ENCODE results near the gene SFRP5. TPM values are rescaled to one million over a fixed set of nuclear protein-coding genes. Genes with fewer than 3 reads are reported as not detected.
A peak's percentile ranks its signal among the peaks of the same experiment; 100 is the strongest.

Gene SFRP5
- total RNA-seq, 1 donor from 2014 or later: not detected

DNA sequence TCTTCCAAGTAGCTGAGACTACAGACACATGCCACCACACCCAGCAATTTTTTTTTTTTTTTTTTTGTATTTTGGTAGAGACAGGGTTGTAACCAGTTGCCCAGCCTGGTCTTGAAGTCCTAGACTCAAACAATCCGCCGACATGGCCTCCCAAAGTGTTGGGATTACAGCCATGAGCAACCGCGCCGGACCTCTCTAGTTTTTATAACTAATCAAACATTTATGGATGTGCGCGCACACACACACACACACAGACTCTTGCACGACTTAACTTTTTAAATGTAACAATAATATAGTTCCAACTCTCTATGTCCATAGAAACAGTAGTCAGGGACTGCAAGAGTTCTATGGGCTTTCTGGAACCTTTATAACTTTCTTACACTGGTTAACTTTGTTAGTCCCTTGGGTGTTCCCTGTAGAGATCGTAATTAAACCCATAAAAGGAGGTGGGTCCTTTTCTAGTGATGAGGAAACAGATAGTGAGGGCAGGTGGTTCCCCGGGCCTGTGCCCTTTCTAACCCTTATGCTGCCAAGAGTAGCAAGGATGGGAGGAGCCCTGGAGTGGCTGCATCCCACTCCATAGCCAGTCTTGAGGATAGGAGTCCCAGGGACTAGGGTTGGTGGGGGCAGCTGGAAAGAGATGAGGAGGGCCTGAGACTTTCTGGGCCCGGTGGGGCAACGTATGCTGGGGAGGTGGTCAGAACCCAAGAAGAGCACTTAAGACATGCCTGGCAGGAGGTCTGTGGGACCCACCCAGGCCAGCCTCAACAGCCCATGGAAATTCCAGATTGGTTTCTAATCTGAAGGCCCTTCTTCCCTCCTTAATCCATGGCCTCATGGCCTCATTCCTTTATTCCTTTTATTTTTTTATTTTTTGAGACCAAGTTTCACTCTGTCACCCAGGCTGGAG is 49.7 kb downstream of the SFRP5 start:
- no peaks in the 10 kb centered on the region for H3K9me3 Mint-ChIP-seq
- H3K4me3 Mint-ChIP-seq: no peak overlapping the region
- H3K27me3 Mint-ChIP-seq (ENCODE audit: insufficient read depth, low read depth): peaks cover 6% of the 10 kb centered on the region
- Histone ChIP-seq H3K4me3 (no peak overlapping the region), H4K20me1 (ENCODE audit: low read depth) (peaks cover 4% of the 10 kb centered on the region), H3K27ac (no peak overlapping the region), H3F3A (ENCODE audit: low read depth) (peaks cover 22% of the 10 kb centered on the region), H3K4me1 (peaks cover 26% of the 10 kb centered on the region), H3K36me3 (no peaks in the 10 kb centered on the region), H3K9ac (no peak overlapping the region), H3K9me3 (ENCODE audit: low read depth) (no peaks in the 10 kb centered on the region), H2AFZ (replicated peaks) (no peak overlapping the region), H3K27me3 (no peaks in the 10 kb centered on the region), H3K4me2 (no peak overlapping the region), H3K79me2 (ENCODE audit: low read depth) (peaks cover 3% of the 10 kb centered on the region)
- no peak for DNase-seq (ENCODE audit: low spot score)
- no peak overlapping the region for H3K27ac Mint-ChIP-seq
- peaks cover 1% of the 10 kb centered on the region for H3K36me3 Mint-ChIP-seq
- TF ChIP-seq, protein P1, sequence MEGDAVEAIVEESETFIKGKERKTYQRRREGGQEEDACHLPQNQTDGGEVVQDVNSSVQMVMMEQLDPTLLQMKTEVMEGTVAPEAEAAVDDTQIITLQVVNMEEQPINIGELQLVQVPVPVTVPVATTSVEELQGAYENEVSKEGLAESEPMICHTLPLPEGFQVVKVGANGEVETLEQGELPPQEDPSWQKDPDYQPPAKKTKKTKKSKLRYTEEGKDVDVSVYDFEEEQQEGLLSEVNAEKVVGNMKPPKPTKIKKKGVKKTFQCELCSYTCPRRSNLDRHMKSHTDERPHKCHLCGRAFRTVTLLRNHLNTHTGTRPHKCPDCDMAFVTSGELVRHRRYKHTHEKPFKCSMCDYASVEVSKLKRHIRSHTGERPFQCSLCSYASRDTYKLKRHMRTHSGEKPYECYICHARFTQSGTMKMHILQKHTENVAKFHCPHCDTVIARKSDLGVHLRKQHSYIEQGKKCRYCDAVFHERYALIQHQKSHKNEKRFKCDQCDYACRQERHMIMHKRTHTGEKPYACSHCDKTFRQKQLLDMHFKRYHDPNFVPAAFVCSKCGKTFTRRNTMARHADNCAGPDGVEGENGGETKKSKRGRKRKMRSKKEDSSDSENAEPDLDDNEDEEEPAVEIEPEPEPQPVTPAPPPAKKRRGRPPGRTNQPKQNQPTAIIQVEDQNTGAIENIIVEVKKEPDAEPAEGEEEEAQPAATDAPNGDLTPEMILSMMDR (IDR thresholded peaks at IDR 0.05): no peak
- TF ChIP-seq EZH2 (IDR thresholded peaks at IDR 0.05): no peak
- TF ChIP-seq EZH2phosphoT487 (IDR thresholded peaks at IDR 0.05): no peak
- H3K4me1 Mint-ChIP-seq: peaks cover 17% of the 10 kb centered on the region

DNA sequence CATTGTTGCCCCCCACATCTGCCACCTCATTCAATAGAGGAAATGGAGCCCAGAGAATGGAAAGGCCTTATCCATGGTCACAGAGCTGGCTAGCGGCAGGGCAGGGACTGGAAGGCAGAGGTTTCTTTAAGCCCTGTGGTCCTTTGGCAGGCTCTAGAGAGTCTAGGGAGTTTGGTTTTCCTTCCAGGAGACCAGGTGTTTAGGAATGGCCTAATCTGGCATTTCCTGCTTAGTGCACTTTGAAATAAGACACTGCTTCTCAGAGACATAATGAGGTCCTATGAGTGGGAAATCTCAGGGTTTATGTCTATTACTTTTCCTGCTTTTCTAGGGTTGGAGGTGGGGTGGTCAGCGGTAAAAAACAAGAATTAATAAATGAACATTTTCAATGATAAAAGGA is 52.2 kb downstream of the SFRP5 start:
- Histone ChIP-seq H3K27me3 (no peaks in the 10 kb centered on the region), H3K4me1 (peaks cover 40% of the 10 kb centered on the region), H3F3A (ENCODE audit: low read depth) (peaks cover 35% of the 10 kb centered on the region), H3K79me2 (ENCODE audit: low read depth) (peaks cover 26% of the 10 kb centered on the region), H3K4me2 (peak overlapping the region; percentile 28), H4K20me1 (ENCODE audit: low read depth) (peaks cover 14% of the 10 kb centered on the region), H3K9me3 (ENCODE audit: low read depth) (no peaks in the 10 kb centered on the region), H3K9ac (no peak overlapping the region), H3K36me3 (no peaks in the 10 kb centered on the region), H2AFZ (replicated peaks) (no peak overlapping the region), H3K4me3 (no peak overlapping the region), H3K27ac (no peak overlapping the region)
- peaks cover 1% of the 10 kb centered on the region for H3K36me3 Mint-ChIP-seq
- TF ChIP-seq, protein P1 (IDR thresholded peaks at IDR 0.05): no peak
- TF ChIP-seq EZH2 (IDR thresholded peaks at IDR 0.05) (no peak), EZH2phosphoT487 (IDR thresholded peaks at IDR 0.05) (no peak)
- no peak for DNase-seq (ENCODE audit: low spot score)
- H3K27ac Mint-ChIP-seq: no peak overlapping the region
- peaks cover 4% of the 10 kb centered on the region for H3K27me3 Mint-ChIP-seq (ENCODE audit: insufficient read depth, low read depth)
- H3K4me3 Mint-ChIP-seq: no peak overlapping the region
- H3K4me1 Mint-ChIP-seq: peaks cover 34% of the 10 kb centered on the region
- no peaks in the 10 kb centered on the region for H3K9me3 Mint-ChIP-seq

DNA sequence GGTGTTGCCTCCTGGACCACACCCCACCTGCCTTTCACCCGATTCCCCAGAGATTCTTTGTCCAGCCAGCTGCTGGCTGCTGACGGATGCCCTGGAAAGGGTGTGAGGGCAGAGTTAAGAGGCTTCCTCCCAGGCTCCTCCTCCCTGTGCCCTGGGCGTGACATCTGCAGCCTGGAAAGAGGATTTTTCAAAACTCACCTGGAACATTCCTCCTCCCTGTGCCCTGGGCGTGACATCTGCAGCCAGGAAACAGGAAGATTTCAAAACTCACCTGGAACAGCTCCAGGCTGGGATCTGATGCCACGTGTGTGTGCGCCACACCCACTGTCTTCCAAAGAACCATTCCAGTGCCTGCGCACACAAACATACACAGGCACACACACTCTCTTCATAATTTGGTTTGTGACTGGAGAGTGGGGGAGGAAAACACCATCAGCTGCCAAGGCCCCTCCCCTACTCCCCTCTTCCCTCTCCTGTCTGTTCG is 53.1 kb downstream of the SFRP5 start:
- H3K27ac Mint-ChIP-seq: peak overlapping the region; percentile 20
- peaks cover 1% of the 10 kb centered on the region for H3K36me3 Mint-ChIP-seq
- Histone ChIP-seq H3K4me3 (no peak overlapping the region), H3K4me2 (peak overlapping the region; percentile 60), H3K79me2 (ENCODE audit: low read depth) (peaks cover 26% of the 10 kb centered on the region), H3K27me3 (no peaks in the 10 kb centered on the region), H3F3A (ENCODE audit: low read depth) (peaks cover 43% of the 10 kb centered on the region), H4K20me1 (ENCODE audit: low read depth) (peaks cover 14% of the 10 kb centered on the region), H3K36me3 (no peaks in the 10 kb centered on the region), H3K9ac (no peak overlapping the region), H3K9me3 (ENCODE audit: low read depth) (no peaks in the 10 kb centered on the region), H3K4me1 (peaks cover 40% of the 10 kb centered on the region), H2AFZ (replicated peaks) (peak overlapping the region; percentile 31), H3K27ac (peak overlapping the region; percentile 73)
- H3K4me3 Mint-ChIP-seq: no peak overlapping the region
- H3K9me3 Mint-ChIP-seq: no peaks in the 10 kb centered on the region
- TF ChIP-seq EZH2 (IDR thresholded peaks at IDR 0.05) (no peak), EZH2phosphoT487 (IDR thresholded peaks at IDR 0.05) (no peak)
- TF ChIP-seq, protein P1 (IDR thresholded peaks at IDR 0.05): no peak
- peak; percentile 48 for DNase-seq (ENCODE audit: low spot score)
- H3K27me3 Mint-ChIP-seq (ENCODE audit: insufficient read depth, low read depth): peaks cover 4% of the 10 kb centered on the region
- H3K4me1 Mint-ChIP-seq: peaks cover 36% of the 10 kb centered on the region
